ENCODE measurements around the gene TAPBPL.

Gene TAPBPL, protein sequence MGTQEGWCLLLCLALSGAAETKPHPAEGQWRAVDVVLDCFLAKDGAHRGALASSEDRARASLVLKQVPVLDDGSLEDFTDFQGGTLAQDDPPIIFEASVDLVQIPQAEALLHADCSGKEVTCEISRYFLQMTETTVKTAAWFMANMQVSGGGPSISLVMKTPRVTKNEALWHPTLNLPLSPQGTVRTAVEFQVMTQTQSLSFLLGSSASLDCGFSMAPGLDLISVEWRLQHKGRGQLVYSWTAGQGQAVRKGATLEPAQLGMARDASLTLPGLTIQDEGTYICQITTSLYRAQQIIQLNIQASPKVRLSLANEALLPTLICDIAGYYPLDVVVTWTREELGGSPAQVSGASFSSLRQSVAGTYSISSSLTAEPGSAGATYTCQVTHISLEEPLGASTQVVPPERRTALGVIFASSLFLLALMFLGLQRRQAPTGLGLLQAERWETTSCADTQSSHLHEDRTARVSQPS

GRCh38 chr12:6451348-6452244 lies at the start of gene TAPBPL:
Gene TAPBPL, plus strand, starts transcription at chr12:6452042. Its CDS starts 207 bp downstream, at chr12:6452249.
- H3K4me3 ChIP-seq (ENCODE audit: low read depth, low read length), result peak within 1 kb of the TSS; percentile 84
- DNase-seq (ENCODE audit: low read depth), result peak; percentile 86
- TF ChIP-seq, protein P1, sequence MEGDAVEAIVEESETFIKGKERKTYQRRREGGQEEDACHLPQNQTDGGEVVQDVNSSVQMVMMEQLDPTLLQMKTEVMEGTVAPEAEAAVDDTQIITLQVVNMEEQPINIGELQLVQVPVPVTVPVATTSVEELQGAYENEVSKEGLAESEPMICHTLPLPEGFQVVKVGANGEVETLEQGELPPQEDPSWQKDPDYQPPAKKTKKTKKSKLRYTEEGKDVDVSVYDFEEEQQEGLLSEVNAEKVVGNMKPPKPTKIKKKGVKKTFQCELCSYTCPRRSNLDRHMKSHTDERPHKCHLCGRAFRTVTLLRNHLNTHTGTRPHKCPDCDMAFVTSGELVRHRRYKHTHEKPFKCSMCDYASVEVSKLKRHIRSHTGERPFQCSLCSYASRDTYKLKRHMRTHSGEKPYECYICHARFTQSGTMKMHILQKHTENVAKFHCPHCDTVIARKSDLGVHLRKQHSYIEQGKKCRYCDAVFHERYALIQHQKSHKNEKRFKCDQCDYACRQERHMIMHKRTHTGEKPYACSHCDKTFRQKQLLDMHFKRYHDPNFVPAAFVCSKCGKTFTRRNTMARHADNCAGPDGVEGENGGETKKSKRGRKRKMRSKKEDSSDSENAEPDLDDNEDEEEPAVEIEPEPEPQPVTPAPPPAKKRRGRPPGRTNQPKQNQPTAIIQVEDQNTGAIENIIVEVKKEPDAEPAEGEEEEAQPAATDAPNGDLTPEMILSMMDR (IDR thresholded peaks at IDR 0.05; ENCODE audit: low read depth, low read length, missing control alignments), result no peak

- no peak overlapping the region for H3K4me3 ChIP-seq (ENCODE audit: low read depth, low read length)
- DNase-seq (ENCODE audit: low read depth), result no peak
- TF ChIP-seq, protein P1 (IDR thresholded peaks at IDR 0.05; ENCODE audit: low read depth, low read length, missing control alignments), result no peak
These were observed 47.5 kb upstream of the TAPBPL start for GRCh38 chr12:6404390-6404789.

- DNase-seq (ENCODE audit: low read depth), result no peak
- TF ChIP-seq, protein P1 (IDR thresholded peaks at IDR 0.05; ENCODE audit: low read depth, low read length, missing control alignments), result no peak
- H3K4me3 ChIP-seq (ENCODE audit: low read depth, low read length), result no peak overlapping the region
These were observed 45.9 kb upstream of the TAPBPL start for GRCh38 chr12:6405963-6406362.

DNA sequence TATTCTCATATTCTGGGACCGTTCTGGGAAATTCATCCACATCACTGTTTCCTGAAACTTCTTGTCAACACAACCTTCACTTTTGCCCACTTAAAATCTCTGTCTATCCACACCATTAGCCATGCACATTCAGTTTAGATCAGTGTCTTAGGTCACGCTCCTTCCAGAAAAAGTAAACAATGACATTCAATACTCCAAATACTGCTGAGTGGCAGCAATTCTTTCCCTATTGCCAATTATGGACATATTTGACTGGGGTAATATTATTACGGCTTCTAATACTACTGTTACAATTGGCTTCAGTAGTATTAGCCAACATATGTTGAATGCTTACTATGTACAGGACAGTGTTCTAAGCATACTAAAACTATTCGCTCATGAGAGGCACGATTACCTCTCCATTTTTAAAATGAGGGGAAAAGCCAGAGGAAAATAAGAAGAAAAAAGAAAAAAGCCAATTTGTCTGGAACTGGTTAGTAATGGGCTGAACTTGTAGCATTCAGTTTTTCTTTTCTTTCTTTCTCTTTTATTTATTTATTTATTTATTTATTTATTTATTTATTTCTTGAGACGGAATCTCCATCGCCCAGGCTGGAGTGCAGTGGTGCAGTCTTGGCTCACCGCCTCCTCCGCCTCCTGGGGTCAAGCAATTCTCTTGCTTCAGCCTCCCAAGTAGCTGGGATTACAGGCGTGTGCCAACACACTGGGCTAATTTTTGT lies 44.4 kb upstream of the TAPBPL start:
- no peak for DNase-seq (ENCODE audit: low read depth)
- TF ChIP-seq, protein P1 (IDR thresholded peaks at IDR 0.05; ENCODE audit: low read depth, low read length, missing control alignments), result no peak

GRCh38 chr12:6416596-6416995 lies 35.2 kb upstream of the TAPBPL start:
- H3K4me3 ChIP-seq (ENCODE audit: low read depth, low read length), result no peak overlapping the region
- TF ChIP-seq, protein P1 (IDR thresholded peaks at IDR 0.05; ENCODE audit: low read depth, low read length, missing control alignments), result no peak
- no peak for DNase-seq (ENCODE audit: low read depth)

More for the DNA sequence above, 44.4 kb upstream of the TAPBPL start:
- H3K4me3 ChIP-seq (ENCODE audit: low read depth, low read length), result no peak overlapping the region

DNA sequence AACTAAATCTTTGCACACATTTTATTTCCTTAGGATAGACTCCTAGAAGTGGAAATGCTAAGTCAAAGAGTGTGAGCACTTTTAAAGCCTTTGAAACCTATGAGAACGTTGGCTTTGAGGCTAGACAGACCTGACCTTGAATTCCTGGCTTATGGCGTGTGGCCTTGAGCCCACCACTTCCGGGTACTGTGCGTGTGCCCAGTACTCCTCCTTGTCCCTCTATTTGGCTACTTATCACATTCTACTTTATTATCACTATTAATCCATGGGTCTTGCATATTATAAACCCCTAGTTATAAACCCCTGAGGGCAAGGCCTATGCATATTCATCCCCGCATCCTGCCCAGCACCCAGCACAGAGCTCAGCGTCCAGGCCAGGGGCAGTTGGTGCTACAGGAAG lies 33.0 kb upstream of the TAPBPL start:
- no peak for DNase-seq (ENCODE audit: low read depth)
- TF ChIP-seq, protein P1 (IDR thresholded peaks at IDR 0.05; ENCODE audit: low read depth, low read length, missing control alignments), result no peak
- H3K4me3 ChIP-seq (ENCODE audit: low read depth, low read length), result no peak overlapping the region

All from GM12864 (cell line).